ENCODE data around the gene TMEM187.

Gene TMEM187

GRCh38 chrX:153972368-153973126, at the start of gene TMEM187:
TMEM187 (plus strand) TSS chrX:153972754; CDS start chrX:153982063, 9,309 bp downstream.
- peak; percentile 92 for DNase-seq (ENCODE audit: low spot score)

- peak; percentile 47 for DNase-seq (ENCODE audit: low spot score)
Observed at GRCh38 chrX:153922932-153923857, 49.4 kb upstream of the TMEM187 start.

GRCh38 chrX:153924149-153924861, 48.2 kb upstream of the TMEM187 start:
- peak; percentile 43 for DNase-seq (ENCODE audit: low spot score)

GRCh38 chrX:153925387-153925738, 47.2 kb upstream of the TMEM187 start:
- no peak for DNase-seq (ENCODE audit: low spot score)

GRCh38 chrX:153925739-153926551, 46.6 kb upstream of the TMEM187 start, which contains the start of gene ARHGAP4:
ARHGAP4 (minus strand) TSS chrX:153926264; CDS start chrX:153926202, 62 bp downstream.
- DNase-seq (ENCODE audit: low spot score): peak; percentile 26

GRCh38 chrX:153926552-153926857, 46.0 kb upstream of the TMEM187 start:
- peak; percentile 4 for DNase-seq (ENCODE audit: low spot score)

- peak; percentile 52 for DNase-seq (ENCODE audit: low spot score)
Observed at GRCh38 chrX:153926858-153927671, 45.5 kb upstream of the TMEM187 start.

- no peak for DNase-seq (ENCODE audit: low spot score)
Observed at GRCh38 chrX:153927672-153927921, 45.0 kb upstream of the TMEM187 start.

GRCh38 chrX:153927922-153928760, 44.4 kb upstream of the TMEM187 start:
- peak; percentile 98 for DNase-seq (ENCODE audit: low spot score)

- DNase-seq (ENCODE audit: low spot score): no peak
Observed at GRCh38 chrX:153928846-153929245, 43.7 kb upstream of the TMEM187 start.

- DNase-seq (ENCODE audit: low spot score): no peak
Observed at GRCh38 chrX:153929576-153929975, 43.0 kb upstream of the TMEM187 start.

GRCh38 chrX:153930011-153930910, 42.3 kb upstream of the TMEM187 start:
- no peak for DNase-seq (ENCODE audit: low spot score)

- DNase-seq (ENCODE audit: low spot score): no peak
Observed at GRCh38 chrX:153931151-153931550, 41.4 kb upstream of the TMEM187 start.

- DNase-seq (ENCODE audit: low spot score): no peak
Observed at GRCh38 chrX:153931748-153932147, 40.8 kb upstream of the TMEM187 start.

GRCh38 chrX:153932220-153932915, 40.2 kb upstream of the TMEM187 start:
- DNase-seq (ENCODE audit: low spot score): no peak

GRCh38 chrX:153933748-153934147, 38.8 kb upstream of the TMEM187 start:
- DNase-seq (ENCODE audit: low spot score): peak; percentile 44

- DNase-seq (ENCODE audit: low spot score): no peak
Observed at GRCh38 chrX:153934148-153934761, 38.3 kb upstream of the TMEM187 start.

- DNase-seq (ENCODE audit: low spot score): peak; percentile 83
Observed at GRCh38 chrX:153934762-153935325, 37.7 kb upstream of the TMEM187 start, which contains the start of gene NAA10. NAA10 (minus strand) TSS chrX:153935037; CDS start chrX:153934904, 133 bp downstream.
